ENCODE data around the gene TPP1.

Gene TPP1

GRCh38 chr11:6640036-6640984, 21.1 kb upstream of the TPP1 start:
- no peaks in the 10 kb centered on the region for H3K36me3 ChIP-seq (ENCODE audit: insufficient read depth, low read length)
- H4K20me1 ChIP-seq (ENCODE audit: insufficient read depth, low read length, poor library complexity, severe bottlenecking): no peaks in the 10 kb centered on the region
- H3F3A ChIP-seq (ENCODE audit: low read depth): no peaks in the 10 kb centered on the region
- H3K9me2 ChIP-seq (replicated peaks; ENCODE audit: low read depth, low read length): no peaks in the 10 kb centered on the region
- H3K9me3 ChIP-seq (ENCODE audit: insufficient read depth, low read depth, low read length): no peaks in the 10 kb centered on the region
- H3K79me2 ChIP-seq (ENCODE audit: insufficient read depth, low read length): no peaks in the 10 kb centered on the region
- H3K4me1 ChIP-seq (ENCODE audit: insufficient read depth, low read length, poor library complexity, severe bottlenecking): peaks cover 13% of the 10 kb centered on the region
- H2AFZ ChIP-seq (ENCODE audit: low read length): no peak overlapping the region
- no peak overlapping the region for H3K9ac ChIP-seq (ENCODE audit: low read depth, low read length, poor library complexity, severe bottlenecking)
- H3K27me3 ChIP-seq (ENCODE audit: insufficient read depth, low read length, poor library complexity, severe bottlenecking): no peaks in the 10 kb centered on the region
- H3K4me3 ChIP-seq (ENCODE audit: low read length, poor library complexity, severe bottlenecking): no peak overlapping the region
- H3K4me2 ChIP-seq (ENCODE audit: low read depth, low read length, poor library complexity, severe bottlenecking): no peak overlapping the region
- TF ChIP-seq, protein P1, sequence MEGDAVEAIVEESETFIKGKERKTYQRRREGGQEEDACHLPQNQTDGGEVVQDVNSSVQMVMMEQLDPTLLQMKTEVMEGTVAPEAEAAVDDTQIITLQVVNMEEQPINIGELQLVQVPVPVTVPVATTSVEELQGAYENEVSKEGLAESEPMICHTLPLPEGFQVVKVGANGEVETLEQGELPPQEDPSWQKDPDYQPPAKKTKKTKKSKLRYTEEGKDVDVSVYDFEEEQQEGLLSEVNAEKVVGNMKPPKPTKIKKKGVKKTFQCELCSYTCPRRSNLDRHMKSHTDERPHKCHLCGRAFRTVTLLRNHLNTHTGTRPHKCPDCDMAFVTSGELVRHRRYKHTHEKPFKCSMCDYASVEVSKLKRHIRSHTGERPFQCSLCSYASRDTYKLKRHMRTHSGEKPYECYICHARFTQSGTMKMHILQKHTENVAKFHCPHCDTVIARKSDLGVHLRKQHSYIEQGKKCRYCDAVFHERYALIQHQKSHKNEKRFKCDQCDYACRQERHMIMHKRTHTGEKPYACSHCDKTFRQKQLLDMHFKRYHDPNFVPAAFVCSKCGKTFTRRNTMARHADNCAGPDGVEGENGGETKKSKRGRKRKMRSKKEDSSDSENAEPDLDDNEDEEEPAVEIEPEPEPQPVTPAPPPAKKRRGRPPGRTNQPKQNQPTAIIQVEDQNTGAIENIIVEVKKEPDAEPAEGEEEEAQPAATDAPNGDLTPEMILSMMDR (conservative IDR thresholded peaks at IDR 0.05; ENCODE audit: low read length): no peak
- no peak for TF ChIP-seq EZH2phosphoT487 (IDR thresholded peaks at IDR 0.05; ENCODE audit: borderline replicate concordance)

DNA sequence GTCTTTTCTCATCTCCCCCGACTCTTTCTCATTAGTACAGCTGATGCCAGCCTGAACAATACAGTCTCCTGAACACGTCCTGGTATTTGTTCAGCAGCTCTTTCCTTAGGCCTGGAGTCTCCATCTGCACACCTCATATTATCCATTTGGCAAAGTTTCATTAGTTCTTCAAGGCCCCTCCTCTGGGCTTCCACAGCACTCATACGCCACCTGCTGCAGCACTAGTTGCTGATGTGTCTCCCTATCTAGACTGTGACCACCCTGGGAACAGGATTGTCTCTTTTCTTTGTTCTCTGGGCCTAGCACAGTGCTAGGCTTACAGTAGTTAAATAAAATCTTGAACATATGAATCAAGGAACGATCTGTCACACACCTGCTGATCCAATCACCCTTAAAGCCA, 19.2 kb upstream of the TPP1 start:
- Histone ChIP-seq H3K79me2 (ENCODE audit: insufficient read depth, low read length) (no peaks in the 10 kb centered on the region), H3K4me3 (ENCODE audit: low read length, poor library complexity, severe bottlenecking) (no peak overlapping the region), H3K9ac (ENCODE audit: low read depth, low read length, poor library complexity, severe bottlenecking) (no peak overlapping the region), H3K36me3 (ENCODE audit: insufficient read depth, low read length) (no peaks in the 10 kb centered on the region), H2AFZ (ENCODE audit: low read length) (no peak overlapping the region), H3F3A (ENCODE audit: low read depth) (no peaks in the 10 kb centered on the region), H3K9me3 (ENCODE audit: insufficient read depth, low read depth, low read length) (no peaks in the 10 kb centered on the region), H3K4me1 (ENCODE audit: insufficient read depth, low read length, poor library complexity, severe bottlenecking) (peaks cover 16% of the 10 kb centered on the region), H3K9me2 (replicated peaks; ENCODE audit: low read depth, low read length) (no peaks in the 10 kb centered on the region), H4K20me1 (ENCODE audit: insufficient read depth, low read length, poor library complexity, severe bottlenecking) (no peaks in the 10 kb centered on the region), H3K27me3 (ENCODE audit: insufficient read depth, low read length, poor library complexity, severe bottlenecking) (no peaks in the 10 kb centered on the region), H3K4me2 (ENCODE audit: low read depth, low read length, poor library complexity, severe bottlenecking) (no peak overlapping the region)
- TF ChIP-seq, protein P1 (conservative IDR thresholded peaks at IDR 0.05; ENCODE audit: low read length): peak; percentile 22; the same call in 1 of the 2 replicates
- TF ChIP-seq EZH2phosphoT487 (IDR thresholded peaks at IDR 0.05; ENCODE audit: borderline replicate concordance): no peak

- H3F3A ChIP-seq (ENCODE audit: low read depth): no peaks in the 10 kb centered on the region
- TF ChIP-seq, protein P1 (conservative IDR thresholded peaks at IDR 0.05; ENCODE audit: low read length): no peak
- no peak for TF ChIP-seq EZH2phosphoT487 (IDR thresholded peaks at IDR 0.05; ENCODE audit: borderline replicate concordance)
- H3K9ac ChIP-seq (ENCODE audit: low read depth, low read length, poor library complexity, severe bottlenecking): no peak overlapping the region
- H3K9me3 ChIP-seq (ENCODE audit: insufficient read depth, low read depth, low read length): no peaks in the 10 kb centered on the region
- no peaks in the 10 kb centered on the region for H3K27me3 ChIP-seq (ENCODE audit: insufficient read depth, low read length, poor library complexity, severe bottlenecking)
- H3K79me2 ChIP-seq (ENCODE audit: insufficient read depth, low read length): no peaks in the 10 kb centered on the region
- no peaks in the 10 kb centered on the region for H4K20me1 ChIP-seq (ENCODE audit: insufficient read depth, low read length, poor library complexity, severe bottlenecking)
- no peak overlapping the region for H3K4me3 ChIP-seq (ENCODE audit: low read length, poor library complexity, severe bottlenecking)
- peaks cover 16% of the 10 kb centered on the region for H3K4me1 ChIP-seq (ENCODE audit: insufficient read depth, low read length, poor library complexity, severe bottlenecking)
- H3K4me2 ChIP-seq (ENCODE audit: low read depth, low read length, poor library complexity, severe bottlenecking): no peak overlapping the region
- H2AFZ ChIP-seq (ENCODE audit: low read length): no peak overlapping the region
- no peaks in the 10 kb centered on the region for H3K36me3 ChIP-seq (ENCODE audit: insufficient read depth, low read length)
- no peaks in the 10 kb centered on the region for H3K9me2 ChIP-seq (replicated peaks; ENCODE audit: low read depth, low read length)
These were observed 18.6 kb upstream of the TPP1 start for GRCh38 chr11:6637871-6638270.

Measured in Loucy (cell line).